Small intestine (tissue), 7 donors: ENCODE data around the gene PDE6C. TPM values are rescaled to one million over a fixed set of nuclear protein-coding genes. Genes with fewer than 3 reads are reported as not detected.

Experiments used
- DNase-seq, 2 donors: peaks; one replicate each; pipeline versions ENCODE4 v3.0.0 to v3.0.0-alpha.2; 2013
- FAIRE-seq: peaks from 2 replicates; lab custom pipeline; 2012; peaks lifted over from hg19 to GRCh38; lab: Jason Lieb, UNC
- H3K27ac ChIP-seq, 3 donors: one replicate each; pipeline ENCODE4 v1.5.1; 2013; ENCODE audit warnings: low read length in 2 of 3, mild to moderate bottlenecking in 2 of 3, control low read depth in 1 of 3, inconsistent platforms in 1 of 3, low read depth in 1 of 3, moderate library complexity in 1 of 3
- H3K27me3 ChIP-seq, 3 donors: one replicate each; pipeline ENCODE4 v1.6.1; 2013; ENCODE audit warnings: low read length in 3 of 3, inconsistent platforms in 1 of 3; ENCODE audit not compliant: control insufficient read depth in 3 of 3, insufficient read depth in 3 of 3
- H3K36me3 ChIP-seq, 3 donors: one replicate each; pipeline ENCODE4 v1.6.1; 2013; ENCODE audit warnings: low read length in 3 of 3, inconsistent platforms in 1 of 3, low read depth in 1 of 3, mild to moderate bottlenecking in 1 of 3, moderate library complexity in 1 of 3; ENCODE audit not compliant: control insufficient read depth in 3 of 3, insufficient read depth in 2 of 3
- H3K4me1 ChIP-seq, 3 donors: one replicate each; pipeline ENCODE4 v1.6.1; 2013; ENCODE audit warnings: low read length in 2 of 3, inconsistent platforms in 1 of 3, low read depth in 1 of 3, mild to moderate bottlenecking in 1 of 3, moderate library complexity in 1 of 3; ENCODE audit not compliant: control insufficient read depth in 3 of 3, insufficient read depth in 2 of 3
- H3K4me3 ChIP-seq, 3 donors: one replicate each; pipeline ENCODE4 v1.5.1; 2013; ENCODE audit warnings: low read length in 3 of 3, control low read depth in 1 of 3, inconsistent platforms in 1 of 3, low read depth in 1 of 3, mild to moderate bottlenecking in 1 of 3, moderate library complexity in 1 of 3
- H3K9me3 ChIP-seq, 2 donors: one replicate each; pipeline ENCODE4 v1.6.1; 2013; ENCODE audit warnings: low read depth in 1 of 2, low read length in 1 of 2; ENCODE audit not compliant: control insufficient read depth in 2 of 2, insufficient read depth in 1 of 2
- WGBS, 3 donors: extraction: QIAGEN DNeasy Blood & Tissue Kit; methylation state at CpG; one replicate each; pipeline ENCODE4 v1.1.7; 2013; 5-methylcytosine and 5-hydroxymethylcytosine counted together
- polyA plus RNA-seq, 4 donors: library from polyadenylated mRNA; stranded (reverse) in 3 of 4; unstranded in 1 of 4; fragments of 200-250 nt in 3 of 4; fragments of 120-200 nt in 1 of 4; gene quantifications; one replicate each; pipeline versions ENCODE4 v1.2.1 to v1.2.3, GENCODE V29; 2013
- donor health status: healthy with polysubstance abuse.
- donor health status: control.
- donor health status: control.
- donor health status: Bipolar disorder and iron deficiency.
- donor health status: healthy.

The PDE6C gene
- polyA plus RNA-seq, 4 donors: 0.28 TPM; not detected in 3

DNA sequence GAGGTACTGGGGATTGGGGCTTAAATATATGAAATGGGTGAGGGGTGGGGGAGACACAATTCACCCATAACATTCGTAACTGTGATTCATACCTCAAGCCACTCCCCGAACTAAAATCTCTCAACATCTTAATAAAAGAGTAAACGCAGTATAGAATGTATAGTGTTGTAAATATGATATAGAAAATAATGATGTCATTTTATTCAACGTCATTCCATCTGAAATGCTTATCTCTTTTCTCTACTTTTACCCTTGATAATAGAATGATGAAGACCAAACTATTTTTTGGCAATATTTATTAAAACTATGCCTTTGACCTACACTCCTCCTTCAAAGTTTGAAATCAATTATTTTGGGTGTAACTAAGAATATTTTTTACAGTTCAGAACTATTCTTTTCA is 53.7 kb downstream of the PDE6C start:
- Histone ChIP-seq H3K9me3 (no peaks in the 10 kb centered on the region), H3K36me3 (peaks cover 2 to 9% (median 7%) of the 10 kb centered on the region in 3 donors), H3K27me3 (no peaks in the 10 kb centered on the region), H3K4me1 (no peaks in the 10 kb centered on the region), H3K4me3 (no peak overlapping the region), H3K27ac (no peak overlapping the region)
- 94 to 97% (median 96%) methylated on average over 4 of the region's 4 CpGs for WGBS, 3 donors
- DNase-seq: no peak
- FAIRE-seq: peak; percentile 44

- 93 to 95% (median 93%) methylated on average over 3 of the region's 3 CpGs for WGBS, 3 donors
- FAIRE-seq (no peak), DNase-seq (no peak)
- no peaks in the 10 kb centered on the region for H3K9me3 ChIP-seq
- H3K4me3 ChIP-seq: no peak overlapping the region
- H3K36me3 ChIP-seq: peaks cover 2 to 7% (median 7%) of the 10 kb centered on the region in 3 donors
- no peaks in the 10 kb centered on the region for H3K27me3 ChIP-seq
- H3K27ac ChIP-seq: no peak overlapping the region
- no peaks in the 10 kb centered on the region for H3K4me1 ChIP-seq
These were observed 55.5 kb downstream of the PDE6C start for GRCh38 chr10:93667795-93668194.

DNA sequence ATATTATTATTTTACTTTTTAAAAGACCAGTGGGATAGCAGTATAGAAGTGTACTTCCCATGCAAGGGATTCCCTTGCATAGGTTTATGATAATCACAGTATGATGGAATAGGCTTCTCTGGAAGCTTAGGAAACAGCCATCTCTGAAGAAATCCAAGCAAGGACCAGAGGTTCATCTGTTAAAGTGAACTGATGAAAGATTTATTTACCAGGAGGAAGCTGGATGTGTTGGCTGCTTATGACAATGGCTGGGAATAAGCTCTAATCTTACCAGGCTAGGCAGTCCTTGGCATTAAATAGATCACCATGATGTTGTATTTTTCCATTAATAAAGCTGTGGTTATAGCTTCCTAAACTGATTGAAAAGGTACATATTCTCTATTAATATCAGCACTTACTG is 58.0 kb downstream of the PDE6C start:
- no peaks in the 10 kb centered on the region for H3K27me3 ChIP-seq
- FAIRE-seq: no peak

GRCh38 chr10:93671042-93671441 is 58.7 kb downstream of the PDE6C start:
- FAIRE-seq (no peak), DNase-seq (no peak)
- 86 to 94% (median 91%) methylated on average over 2 of the region's 2 CpGs for WGBS, 3 donors
- H3K4me3 ChIP-seq: no peak overlapping the region
- H3K27ac ChIP-seq: no peak overlapping the region
- H3K36me3 ChIP-seq: peaks cover 4 to 7% (median 6%) of the 10 kb centered on the region in 3 donors
- H3K4me1 ChIP-seq: peaks cover 0 to 2% (median 0%) of the 10 kb centered on the region in 3 donors
- no peaks in the 10 kb centered on the region for H3K27me3 ChIP-seq
- H3K9me3 ChIP-seq: no peaks in the 10 kb centered on the region

More for the DNA sequence above, 58.0 kb downstream of the PDE6C start:
- H3K4me3 ChIP-seq: no peak overlapping the region
- no peaks in the 10 kb centered on the region for H3K9me3 ChIP-seq
- peaks cover 4 to 8% (median 7%) of the 10 kb centered on the region in 3 donors for H3K36me3 ChIP-seq
- no peak for DNase-seq
- H3K27ac ChIP-seq: no peak overlapping the region
- peaks cover 0 to 2% (median 0%) of the 10 kb centered on the region in 3 donors for H3K4me1 ChIP-seq

DNA sequence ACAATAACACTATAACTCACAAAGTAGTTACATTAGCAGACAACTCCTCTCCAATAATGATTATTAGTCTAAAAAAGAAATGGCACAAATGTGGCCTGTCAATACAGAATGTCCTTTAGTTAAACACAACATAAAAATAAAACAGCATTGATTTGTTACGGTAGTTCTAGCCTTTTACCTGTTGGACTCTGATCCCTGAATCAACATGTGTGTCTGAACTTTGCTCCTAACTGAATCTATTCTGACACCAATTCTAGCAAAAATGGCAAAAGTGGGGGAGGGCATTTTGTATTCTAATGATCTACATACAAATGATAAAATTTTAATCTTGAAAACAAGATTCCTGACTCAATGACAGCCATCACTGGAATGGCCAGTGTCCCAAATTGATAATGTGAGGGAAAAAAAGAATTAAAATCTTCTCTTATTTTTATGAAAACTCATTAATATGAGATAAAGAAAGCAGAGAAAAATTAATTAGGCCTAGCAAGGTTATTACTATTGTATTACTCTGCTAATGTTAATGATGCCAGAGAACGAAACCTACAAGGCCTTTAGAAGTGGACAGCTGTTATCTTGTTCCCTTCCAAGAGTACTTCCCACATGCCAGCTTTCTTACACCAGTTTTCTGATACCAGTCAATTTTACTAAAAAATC is 59.8 kb downstream of the PDE6C start:
- H3K27ac ChIP-seq: no peak overlapping the region
- no peak overlapping the region for H3K4me3 ChIP-seq
- peaks cover 4 to 6% (median 6%) of the 10 kb centered on the region in 3 donors for H3K36me3 ChIP-seq
- 41 to 83% (median 51%) methylated on average over 2 of the region's 2 CpGs for WGBS, 3 donors
- FAIRE-seq (no peak), DNase-seq (peak; percentile 44 to 53)
- no peaks in the 10 kb centered on the region for H3K27me3 ChIP-seq
- H3K4me1 ChIP-seq: peaks cover 0 to 2% (median 0%) of the 10 kb centered on the region in 3 donors
- H3K9me3 ChIP-seq: no peaks in the 10 kb centered on the region

GRCh38 chr10:93672890-93673289 is 60.6 kb downstream of the PDE6C start:
- Histone ChIP-seq H3K27ac (no peak overlapping the region), H3K4me1 (peaks cover 0 to 2% (median 0%) of the 10 kb centered on the region in 3 donors), H3K27me3 (no peaks in the 10 kb centered on the region), H3K4me3 (no peak overlapping the region), H3K36me3 (peaks cover 4 to 5% (median 4%) of the 10 kb centered on the region in 3 donors), H3K9me3 (no peaks in the 10 kb centered on the region)
- FAIRE-seq (no peak), DNase-seq (no peak)
- 79 to 82% (median 80%) methylated on average over 2 of the region's 2 CpGs for WGBS, 3 donors

GRCh38 chr10:93673791-93674190 is 61.5 kb downstream of the PDE6C start:
- no peak for DNase-seq
- 73 to 88% (median 76%) methylated on average over 2 of the region's 2 CpGs for WGBS, 3 donors
- no peak for FAIRE-seq
- Histone ChIP-seq H3K36me3 (peaks cover 4 to 8% (median 8%) of the 10 kb centered on the region in 3 donors), H3K4me3 (no peak overlapping the region), H3K4me1 (peaks cover 0 to 2% (median 0%) of the 10 kb centered on the region in 3 donors), H3K27me3 (no peaks in the 10 kb centered on the region), H3K27ac (no peak overlapping the region), H3K9me3 (no peaks in the 10 kb centered on the region)

GRCh38 chr10:93678386-93678785 is 66.0 kb downstream of the PDE6C start:
- Histone ChIP-seq H3K9me3 (no peaks in the 10 kb centered on the region), H3K27ac (no peak overlapping the region), H3K4me1 (no peaks in the 10 kb centered on the region), H3K27me3 (no peaks in the 10 kb centered on the region), H3K36me3 (peaks cover 2 to 11% (median 4%) of the 10 kb centered on the region in 3 donors), H3K4me3 (no peak overlapping the region)
- 88 to 92% (median 91%) methylated on average over 4 of the region's 4 CpGs for WGBS, 3 donors
- no peak for DNase-seq
- no peak for FAIRE-seq
